Sigmoid colon (tissue), 4 donors: ENCODE measurements around the gene RPS2.
A peak's percentile ranks its signal among the peaks of the same experiment; 100 is the strongest.

Source experiments
- CTCF ChIP-seq, 4 experiments: fragments of 450-650 bp in 3 of 4; fragments of 200-600 bp in 1 of 4; IDR thresholded peaks; one replicate each; pipeline ENCODE4 v1.5.1; 2016 to 2019; ENCODE audit warnings: antibody characterized with exemption in 4 of 4, mild to moderate bottlenecking in 3 of 4, moderate library complexity in 2 of 4
- POLR2A ChIP-seq, 2 donors: fragments of 450-650 bp; IDR thresholded peaks; one replicate each; pipeline ENCODE4 v1.6.1; 2016; ENCODE audit warnings: antibody characterized with exemption in 2 of 2, mild to moderate bottlenecking in 2 of 2, moderate library complexity in 2 of 2
- POLR2AphosphoS5 ChIP-seq, 4 donors: sonication (generic); formaldehyde crosslinking; IDR thresholded peaks; one replicate each; pipeline ENCODE4 v1.6.1; 2017; ENCODE audit warnings: antibody characterized with exemption in 4 of 4

- no peak for TF ChIP-seq CTCF (IDR thresholded peaks at IDR 0.05)
- peak; percentile 97 for TF ChIP-seq POLR2A (IDR thresholded peaks at IDR 0.05)
- TF ChIP-seq POLR2AphosphoS5 (IDR thresholded peaks at IDR 0.05): peak; percentile 95 to 100 (median 98)
Measured at GRCh38 chr16:1964506-1965395, at the start of gene RPS2.
